Measurements from ENCODE around the gene C1orf232. TPM values are rescaled to one million over a fixed set of nuclear protein-coding genes. Genes with fewer than 3 reads are reported as not detected.

C1orf232 gene
- total and polyA plus RNA-seq, 4 donors: not detected

GRCh38 chr1:26119892-26120608 lies 48.7 kb downstream of the C1orf232 start (continued):
- TF ChIP-seq ZBTB33 (IDR thresholded peaks at IDR 0.05): no peak
- no peak for TF ChIP-seq EGR1 (IDR thresholded peaks at IDR 0.05; ENCODE audit: low read depth in 2 of 2)
- TF ChIP-seq HNF4A (conservative IDR thresholded peaks at IDR 0.05): no peak
- no peak for TF ChIP-seq ATF3 (IDR thresholded peaks at IDR 0.05)

GRCh38 chr1:26114165-26114927 lies 54.4 kb downstream of the C1orf232 start:
- Histone ChIP-seq H3K4me3 (ENCODE audit: low read depth in 1 of 3, low read length in 3 of 3) (no peak overlapping the region), H3K9ac (ENCODE audit: low read depth in 1 of 2, low read length in 2 of 2) (no peak overlapping the region), H3K9me3 (ENCODE audit: control insufficient read depth in 4 of 4, low read length in 3 of 4) (no peaks in the 10 kb centered on the region), H3K27me3 (ENCODE audit: control insufficient read depth in 4 of 4, insufficient read depth in 4 of 4, low read length in 3 of 4) (no peaks in the 10 kb centered on the region), H3K4me1 (ENCODE audit: control insufficient read depth in 4 of 4, insufficient read depth in 4 of 4, low read length in 3 of 4) (peaks cover 11 to 34% (median 32%) of the 10 kb centered on the region in 4 donors), H3K27ac (ENCODE audit: low read depth in 1 of 2, low read length in 2 of 2) (peak overlapping the region; percentile 69 to 75), H3K36me3 (ENCODE audit: control insufficient read depth in 4 of 4, insufficient read depth in 3 of 4, low read depth in 1 of 4, low read length in 3 of 4) (peaks cover 0 to 7% (median 2%) of the 10 kb centered on the region in 4 donors)
- DNase-seq (ENCODE audit: low spot score): no peak
- TF ChIP-seq FOXA2 (IDR thresholded peaks at IDR 0.05) (peak; percentile 84), ATF3 (IDR thresholded peaks at IDR 0.05) (peak; percentile 77), FOXA1 (IDR thresholded peaks at IDR 0.05) (peak; percentile 84), YY1 (IDR thresholded peaks at IDR 0.05) (peak; percentile 89), RXRA (IDR thresholded peaks at IDR 0.05) (peak; percentile 81 to 83), ZBTB33 (IDR thresholded peaks at IDR 0.05) (peak; percentile 93), MAX (IDR thresholded peaks at IDR 0.05) (peak; percentile 98), SP1 (IDR thresholded peaks at IDR 0.05) (peak; percentile 86), NR2F2 (IDR thresholded peaks at IDR 0.05) (no peak), EGR1 (IDR thresholded peaks at IDR 0.05; ENCODE audit: low read depth in 2 of 2) (peak in 1 of 2 donors; percentile 68), GABPA (IDR thresholded peaks at IDR 0.05 in 1 of 2, conservative IDR thresholded peaks at IDR 0.05 in 1 of 2) (peak in 1 of 2 donors; percentile 70), HNF4G (IDR thresholded peaks at IDR 0.05) (peak; percentile 34), REST (IDR thresholded peaks at IDR 0.05) (peak; percentile 50), TAF1 (conservative IDR thresholded peaks at IDR 0.05) (peak; percentile 38), RAD21 (IDR thresholded peaks at IDR 0.05) (peak in 1 of 2 donors; percentile 37), JUND (IDR thresholded peaks at IDR 0.05) (peak; percentile 89 to 92), HNF4A (conservative IDR thresholded peaks at IDR 0.05) (peak; percentile 75 to 79), CTCF (IDR thresholded peaks at IDR 0.05; ENCODE audit: low read depth, low read length, missing input control) (no peak)
- WGBS: 33% methylated on average over 12 of the region's 12 CpGs

All from liver (tissue), 9 donors.